HG03064 (cell line): Measurements from ENCODE around the gene MAVS.

Experiments
- ATAC-seq: cut with Tn5 transposase; IDR thresholded peaks from one replicate; pipeline ENCODE4 v1.9.1; 2021; ENCODE audit warnings: low read depth; ENCODE audit not compliant: unreplicated experiment

MAVS gene

DNA sequence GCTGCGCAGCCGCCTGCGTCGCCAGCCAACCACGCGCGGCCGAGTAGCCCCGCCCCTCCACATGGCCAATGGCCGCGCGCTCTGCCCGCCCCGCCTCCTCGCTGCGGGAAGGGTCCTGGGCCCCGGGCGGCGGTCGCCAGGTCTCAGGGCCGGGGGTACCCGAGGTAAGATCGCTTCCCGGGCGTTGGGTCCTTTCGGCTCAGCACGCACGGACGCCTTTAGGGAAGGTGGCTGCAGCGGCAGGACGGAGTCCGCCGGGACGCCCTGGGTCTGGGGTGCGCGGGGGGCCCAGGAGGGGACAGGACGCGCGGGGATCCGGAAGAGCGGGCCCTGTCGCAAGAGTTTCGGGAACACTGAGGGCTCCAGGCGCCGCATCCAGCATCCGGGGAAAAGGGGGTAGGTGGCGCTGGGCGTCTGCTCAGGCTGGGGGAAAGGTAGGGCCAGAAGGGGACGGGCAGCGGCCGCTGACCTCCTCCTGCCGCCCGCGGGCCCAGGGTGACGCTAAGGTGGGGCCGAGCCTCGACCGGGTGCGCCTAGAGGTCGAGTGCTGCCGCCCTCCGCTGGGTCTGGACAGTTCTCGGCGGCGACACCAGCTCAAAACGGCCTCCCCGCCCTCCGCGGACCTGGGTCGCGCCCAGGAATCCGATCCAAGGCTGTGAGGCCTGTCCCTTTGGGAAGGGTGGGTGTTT lies at the start of gene MAVS:
MAVS (plus strand) TSS at position 95 of the 689 bp plus-strand sequence. CDS start 7,791 bp downstream, outside the sequence.
- peak; percentile 90 for ATAC-seq

DNA sequence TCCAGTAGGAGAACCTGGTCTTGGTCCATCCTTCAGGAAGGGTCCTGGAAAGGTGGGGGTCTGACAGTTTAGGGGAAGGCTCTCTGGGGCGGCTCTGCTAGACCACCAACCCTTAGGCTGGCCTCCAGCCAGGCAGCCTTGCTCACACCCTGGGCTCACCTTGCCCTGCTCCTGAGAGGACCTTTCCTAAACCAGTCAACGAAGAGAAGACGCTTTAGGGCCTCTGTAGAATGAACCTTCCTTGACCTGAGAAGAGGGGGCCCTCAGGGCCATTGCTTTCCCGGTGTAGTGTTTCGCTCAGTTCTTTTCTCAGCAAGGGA lies 49.4 kb upstream of the MAVS start:
- ATAC-seq, result no peak

GRCh38 chr20:3797592-3798372 lies 48.9 kb upstream of the MAVS start:
- no peak for ATAC-seq

GRCh38 chr20:3798373-3798768 lies 48.3 kb upstream of the MAVS start:
- ATAC-seq, result no peak

DNA sequence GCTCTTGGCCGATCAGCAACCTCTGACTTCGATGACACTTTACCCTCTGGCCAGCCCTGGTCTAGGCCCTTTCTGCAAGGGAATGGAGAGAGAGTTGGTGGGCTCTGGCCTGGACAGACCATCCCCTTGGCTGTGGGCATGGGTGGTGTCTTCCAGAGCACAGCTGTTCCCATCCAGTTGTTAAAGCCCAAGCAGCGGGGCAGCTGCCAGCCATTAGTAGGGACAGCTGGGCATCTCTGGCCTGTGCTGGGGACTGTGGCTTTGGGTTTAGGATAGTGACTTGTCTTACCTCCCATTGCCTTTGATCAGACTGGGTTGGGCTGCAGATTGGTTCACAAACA lies 47.8 kb upstream of the MAVS start:
- no peak for ATAC-seq

DNA sequence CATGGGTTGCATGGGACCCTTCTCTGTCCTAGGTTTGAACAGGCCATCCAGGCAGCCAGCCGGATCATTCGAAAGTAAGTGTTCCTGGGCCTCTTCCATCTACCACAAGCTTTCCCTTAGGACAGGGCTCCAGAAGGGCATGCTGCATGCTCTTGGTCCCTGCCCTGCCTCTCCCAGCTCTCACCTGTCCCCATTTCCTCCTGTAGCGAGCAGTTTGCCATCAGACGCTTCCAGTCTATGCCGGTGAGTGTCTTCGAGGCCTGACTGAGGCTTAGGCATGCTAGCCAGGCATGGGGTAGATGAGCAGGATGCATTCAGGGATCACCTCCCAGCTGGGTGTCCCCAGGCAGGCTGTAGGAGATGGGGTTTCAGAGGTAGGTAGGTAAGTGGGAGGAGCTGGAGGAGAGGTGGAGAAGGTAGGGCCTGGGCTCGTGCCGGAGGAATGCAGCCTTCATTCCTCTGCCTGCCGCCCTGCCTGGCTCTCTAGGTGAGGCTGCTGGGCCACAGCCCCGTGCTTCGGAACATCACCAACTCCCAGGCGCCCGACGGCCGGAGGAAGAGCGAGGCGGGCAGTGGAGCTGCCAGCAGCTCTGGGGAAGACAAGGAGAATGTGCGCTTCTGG lies 46.3 kb upstream of the MAVS start:
- no peak for ATAC-seq

GRCh38 chr20:3800878-3801260 lies 45.8 kb upstream of the MAVS start:
- no peak for ATAC-seq

GRCh38 chr20:3801299-3801698 lies 45.3 kb upstream of the MAVS start:
- ATAC-seq, result no peak

DNA sequence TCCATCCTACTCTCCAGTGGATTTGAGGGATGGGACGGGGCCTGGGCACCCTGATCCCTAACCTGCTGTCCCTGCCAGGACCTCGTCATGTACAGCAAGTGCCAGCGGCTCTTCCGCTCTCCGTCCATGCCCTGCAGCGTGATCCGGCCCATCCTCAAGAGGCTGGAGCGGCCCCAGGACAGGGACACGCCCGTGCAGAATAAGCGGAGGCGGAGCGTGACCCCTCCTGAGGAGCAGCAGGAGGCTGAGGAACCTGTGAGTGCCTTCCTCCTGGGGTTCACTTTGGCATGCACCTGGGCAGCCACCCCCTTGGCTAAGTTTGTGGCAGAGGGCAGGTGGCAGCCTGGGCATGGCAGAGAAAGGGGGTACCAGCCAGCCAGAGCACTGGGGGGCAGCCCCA lies 44.8 kb upstream of the MAVS start:
- no peak for ATAC-seq

DNA sequence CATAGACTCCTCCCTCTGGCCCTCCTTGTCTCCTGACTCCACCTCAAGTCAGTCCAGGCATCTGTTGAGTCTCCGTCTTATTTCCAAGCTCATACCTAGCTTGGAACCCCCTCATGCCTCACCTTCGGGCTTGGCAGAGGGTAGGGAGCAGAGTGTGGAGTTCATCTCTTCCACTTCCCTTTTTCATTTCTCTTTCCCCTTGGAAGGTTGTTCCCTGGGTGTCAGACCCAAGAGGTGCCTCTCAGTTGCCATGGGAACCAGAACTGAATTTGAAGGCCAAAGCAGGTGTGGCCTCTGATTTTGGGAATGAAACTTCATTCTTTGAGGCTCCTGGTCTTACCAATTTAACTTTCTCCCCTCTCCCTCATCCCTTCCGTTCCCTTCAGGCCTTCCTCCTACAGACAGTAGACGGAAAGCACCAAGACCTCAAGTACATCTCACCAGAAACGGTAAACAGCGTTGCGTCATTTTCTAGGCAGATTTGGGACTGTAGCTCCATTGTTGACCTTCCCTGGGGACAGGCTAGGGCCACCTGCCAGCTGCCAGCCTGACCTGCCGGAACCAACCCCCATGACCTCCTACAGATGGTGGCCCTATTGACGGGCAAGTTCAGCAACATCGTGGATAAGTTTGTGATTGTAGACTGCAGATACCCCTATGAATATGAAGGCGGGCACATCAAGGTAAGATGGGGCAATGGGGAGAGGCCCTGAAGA lies 44.0 kb upstream of the MAVS start:
- ATAC-seq, result no peak

GRCh38 chr20:3803289-3803688 lies 43.3 kb upstream of the MAVS start:
- ATAC-seq, result no peak

- ATAC-seq, result no peak
Observed at GRCh38 chr20:3803854-3804253, 42.8 kb upstream of the MAVS start.

DNA sequence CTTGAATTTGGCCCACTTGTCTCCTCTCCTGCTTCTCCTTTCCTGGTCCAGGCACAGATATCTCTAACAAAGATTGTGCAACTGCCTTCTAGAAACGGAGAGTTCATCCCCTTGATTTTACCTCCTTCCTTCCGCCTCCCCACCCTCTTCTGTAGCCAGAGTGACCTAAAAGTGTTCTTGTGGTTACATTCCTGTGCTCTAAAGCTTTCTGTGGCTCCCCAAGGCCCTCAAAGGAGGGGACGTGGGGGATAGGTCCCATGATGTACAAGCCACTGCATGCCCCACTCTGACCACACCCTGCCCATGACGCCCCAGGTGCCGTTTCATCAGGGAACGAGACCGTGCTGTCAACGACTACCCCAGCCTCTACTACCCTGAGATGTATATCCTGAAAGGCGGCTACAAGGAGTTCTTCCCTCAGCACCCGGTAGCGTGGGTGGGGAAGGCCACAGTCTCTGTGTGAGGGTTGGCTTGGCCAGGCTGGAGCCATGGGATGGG lies 42.3 kb upstream of the MAVS start:
- ATAC-seq, result no peak

DNA sequence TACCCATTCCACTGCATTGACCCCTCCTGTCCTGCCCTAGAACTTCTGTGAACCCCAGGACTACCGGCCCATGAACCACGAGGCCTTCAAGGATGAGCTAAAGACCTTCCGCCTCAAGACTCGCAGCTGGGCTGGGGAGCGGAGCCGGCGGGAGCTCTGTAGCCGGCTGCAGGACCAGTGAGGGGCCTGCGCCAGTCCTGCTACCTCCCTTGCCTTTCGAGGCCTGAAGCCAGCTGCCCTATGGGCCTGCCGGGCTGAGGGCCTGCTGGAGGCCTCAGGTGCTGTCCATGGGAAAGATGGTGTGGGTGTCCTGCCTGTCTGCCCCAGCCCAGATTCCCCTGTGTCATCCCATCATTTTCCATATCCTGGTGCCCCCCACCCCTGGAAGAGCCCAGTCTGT lies 41.9 kb upstream of the MAVS start:
- no peak for ATAC-seq

- ATAC-seq, result no peak
Observed at GRCh38 chr20:3808544-3808943, 38.1 kb upstream of the MAVS start.

GRCh38 chr20:3811467-3812258 lies 35.0 kb upstream of the MAVS start:
- no peak for ATAC-seq

DNA sequence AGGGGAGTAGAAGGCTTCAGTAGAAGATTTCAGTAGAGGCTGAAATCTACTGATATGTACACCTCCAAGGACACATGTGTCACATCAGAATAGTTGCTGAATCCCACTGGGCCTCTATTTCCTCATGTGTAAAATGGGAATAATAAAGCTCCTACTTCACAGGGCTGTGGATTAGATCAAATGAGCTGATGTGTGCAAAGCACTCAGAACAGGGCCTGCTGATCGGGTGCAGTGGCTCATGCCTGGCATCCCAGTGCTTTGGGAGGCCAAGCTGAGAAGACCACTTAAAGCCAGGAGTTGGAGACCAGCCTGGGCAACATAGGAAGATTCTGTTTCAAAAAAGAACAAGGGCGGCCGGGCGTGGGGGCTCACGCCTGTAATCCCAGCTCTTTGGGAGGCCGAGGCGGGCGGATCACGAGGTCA lies 34.4 kb upstream of the MAVS start:
- ATAC-seq, result no peak

DNA sequence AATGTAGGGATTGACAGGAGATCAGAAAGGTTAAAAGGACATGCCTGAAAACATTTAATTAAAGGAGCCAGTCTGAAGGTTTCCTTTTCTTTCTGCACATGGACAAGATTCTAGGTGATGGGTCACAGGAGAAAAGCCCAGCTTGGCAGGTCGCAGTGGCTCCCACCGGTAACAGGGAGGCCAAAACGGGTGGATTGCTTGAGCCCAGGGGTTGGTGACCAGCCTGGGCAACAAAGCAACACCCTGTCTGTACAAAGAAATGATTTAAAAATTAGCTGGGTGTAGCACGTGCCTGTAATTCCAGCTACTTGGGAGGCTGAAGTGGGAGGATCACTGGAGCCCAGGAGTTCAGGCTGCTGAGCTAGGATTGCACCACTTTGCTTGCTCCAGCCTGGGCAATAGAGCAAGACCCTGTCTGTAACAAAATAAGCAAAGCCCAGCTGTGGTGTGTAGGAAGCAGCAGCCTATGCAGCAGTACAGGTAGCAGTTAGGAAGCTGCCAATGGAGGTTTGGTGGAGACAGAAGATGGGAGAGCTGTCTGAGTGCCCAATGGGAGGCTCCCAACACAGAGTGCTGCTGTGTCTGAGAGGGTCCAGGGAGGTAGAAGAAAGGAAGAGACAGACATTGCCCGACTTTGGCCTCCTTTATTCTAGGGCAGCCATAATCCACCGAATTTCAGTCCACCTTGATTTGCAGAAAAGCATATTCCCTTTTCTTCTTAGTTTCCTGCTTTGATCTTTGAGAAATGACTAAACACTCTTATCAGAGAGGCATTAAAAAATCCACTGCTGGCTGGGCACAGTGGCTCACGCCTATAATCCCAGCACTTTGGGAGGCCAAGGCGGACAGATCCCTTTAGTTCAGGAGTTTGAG lies 33.4 kb upstream of the MAVS start:
- ATAC-seq, result no peak

- ATAC-seq, result no peak
Observed at GRCh38 chr20:3813848-3814581, 32.6 kb upstream of the MAVS start.
